ENCODE data around the gene KMT2D.

The KMT2D gene

DNA sequence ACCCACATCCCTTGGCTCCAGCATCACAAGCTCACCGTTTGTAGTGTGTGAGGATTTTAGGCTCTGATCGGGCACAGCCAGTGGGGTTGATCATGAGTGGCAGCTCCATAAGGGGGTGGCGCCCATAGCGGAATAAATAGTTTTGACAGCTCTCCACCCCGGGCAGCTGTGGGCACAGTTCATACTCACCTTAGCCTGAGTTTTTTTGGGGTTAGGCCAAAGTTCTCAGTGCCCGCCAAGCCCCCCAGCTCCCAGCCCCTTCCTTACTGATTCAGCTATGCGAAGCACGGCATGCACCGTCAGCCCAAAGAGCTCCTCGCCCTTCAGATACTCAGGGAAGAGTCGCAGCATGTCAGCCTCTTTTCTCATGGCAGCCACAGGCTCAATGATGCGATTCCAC lies 36.1 kb downstream of the KMT2D start:
- H3K4me3 ChIP-seq (replicated peaks; ENCODE audit: low read depth, low read length) = no peak overlapping the region
- TF ChIP-seq, protein P1, sequence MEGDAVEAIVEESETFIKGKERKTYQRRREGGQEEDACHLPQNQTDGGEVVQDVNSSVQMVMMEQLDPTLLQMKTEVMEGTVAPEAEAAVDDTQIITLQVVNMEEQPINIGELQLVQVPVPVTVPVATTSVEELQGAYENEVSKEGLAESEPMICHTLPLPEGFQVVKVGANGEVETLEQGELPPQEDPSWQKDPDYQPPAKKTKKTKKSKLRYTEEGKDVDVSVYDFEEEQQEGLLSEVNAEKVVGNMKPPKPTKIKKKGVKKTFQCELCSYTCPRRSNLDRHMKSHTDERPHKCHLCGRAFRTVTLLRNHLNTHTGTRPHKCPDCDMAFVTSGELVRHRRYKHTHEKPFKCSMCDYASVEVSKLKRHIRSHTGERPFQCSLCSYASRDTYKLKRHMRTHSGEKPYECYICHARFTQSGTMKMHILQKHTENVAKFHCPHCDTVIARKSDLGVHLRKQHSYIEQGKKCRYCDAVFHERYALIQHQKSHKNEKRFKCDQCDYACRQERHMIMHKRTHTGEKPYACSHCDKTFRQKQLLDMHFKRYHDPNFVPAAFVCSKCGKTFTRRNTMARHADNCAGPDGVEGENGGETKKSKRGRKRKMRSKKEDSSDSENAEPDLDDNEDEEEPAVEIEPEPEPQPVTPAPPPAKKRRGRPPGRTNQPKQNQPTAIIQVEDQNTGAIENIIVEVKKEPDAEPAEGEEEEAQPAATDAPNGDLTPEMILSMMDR (IDR thresholded peaks at IDR 0.05; ENCODE audit: low read depth, low read length, missing control alignments) = no peak
- DNase-seq (ENCODE audit: extremely low read depth, low read depth) = no peak

GRCh38 chr12:49023812-49024211 lies 36.8 kb downstream of the KMT2D start:
- DNase-seq (ENCODE audit: extremely low read depth, low read depth) = no peak
- TF ChIP-seq, protein P1 (IDR thresholded peaks at IDR 0.05; ENCODE audit: low read depth, low read length, missing control alignments) = no peak
- no peak overlapping the region for H3K4me3 ChIP-seq (replicated peaks; ENCODE audit: low read depth, low read length)

DNA sequence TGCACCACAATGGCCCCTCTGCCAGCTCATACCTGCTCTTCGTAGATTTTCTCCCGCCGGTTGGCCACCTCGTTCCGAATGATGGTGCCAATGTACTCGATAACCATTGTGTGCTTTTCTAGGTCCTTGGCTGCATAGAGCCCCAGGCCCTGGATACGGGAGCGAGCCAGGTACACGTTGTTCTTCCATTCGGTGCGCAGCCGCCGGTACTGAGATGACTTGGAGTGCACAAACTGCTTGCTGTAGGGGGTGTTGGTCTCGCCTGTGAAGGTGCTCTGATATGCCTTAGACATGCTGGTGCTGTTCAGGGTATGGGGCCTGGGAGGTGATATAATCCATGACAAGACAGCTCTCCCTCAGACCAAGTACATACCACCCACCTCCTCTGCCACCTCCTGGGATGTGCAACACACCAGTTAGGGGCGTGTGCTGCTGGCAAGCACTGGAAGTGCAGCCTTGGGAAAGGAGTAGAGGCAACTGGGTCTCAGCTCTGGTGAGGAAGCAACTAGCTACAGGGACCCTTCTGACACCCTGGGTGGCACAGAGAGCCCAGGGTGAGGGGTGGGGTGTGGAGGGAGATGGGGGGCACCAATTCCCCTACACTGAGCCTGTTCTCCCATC lies 37.9 kb downstream of the KMT2D start:
- TF ChIP-seq, protein P1 (IDR thresholded peaks at IDR 0.05; ENCODE audit: low read depth, low read length, missing control alignments) = no peak
- no peak for DNase-seq (ENCODE audit: extremely low read depth, low read depth)

DNA sequence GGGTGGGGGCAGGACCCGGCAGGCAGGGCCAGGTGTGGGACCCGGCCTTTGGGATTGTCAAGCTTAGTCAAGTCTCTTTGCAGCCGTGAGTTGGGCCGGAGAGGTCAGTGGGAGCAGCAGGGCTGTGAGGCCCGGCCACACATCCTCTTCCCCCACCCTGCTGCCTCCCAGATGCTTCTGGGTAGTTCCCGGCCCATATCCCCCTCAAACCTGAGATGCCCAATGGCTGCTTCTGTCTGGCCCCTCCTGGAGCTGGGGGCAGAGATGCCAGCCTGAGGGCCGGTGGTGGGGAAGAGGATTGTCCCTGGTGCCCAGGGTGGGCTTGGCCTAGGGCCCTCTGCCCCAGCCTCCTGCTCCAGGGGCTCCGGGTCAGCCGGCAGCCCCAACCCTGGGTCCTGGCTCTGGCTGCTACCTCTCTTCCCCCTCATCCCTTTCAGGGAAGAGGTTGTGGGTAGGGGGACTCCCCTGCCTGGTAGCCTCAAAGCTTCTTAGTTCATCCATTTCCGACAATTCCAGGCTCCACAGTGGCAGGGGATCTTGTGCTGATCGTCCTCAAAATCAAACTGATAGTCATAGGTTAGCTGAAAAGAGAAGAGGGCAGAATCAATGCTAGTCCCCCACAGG lies 39.2 kb downstream of the KMT2D start:
- no peak overlapping the region for H3K4me3 ChIP-seq (replicated peaks; ENCODE audit: low read depth, low read length)
- no peak for DNase-seq (ENCODE audit: extremely low read depth, low read depth)
- TF ChIP-seq, protein P1 (IDR thresholded peaks at IDR 0.05; ENCODE audit: low read depth, low read length, missing control alignments) = no peak

More for the DNA sequence above, 37.9 kb downstream of the KMT2D start:
- H3K4me3 ChIP-seq (replicated peaks; ENCODE audit: low read depth, low read length) = no peak overlapping the region

DNA sequence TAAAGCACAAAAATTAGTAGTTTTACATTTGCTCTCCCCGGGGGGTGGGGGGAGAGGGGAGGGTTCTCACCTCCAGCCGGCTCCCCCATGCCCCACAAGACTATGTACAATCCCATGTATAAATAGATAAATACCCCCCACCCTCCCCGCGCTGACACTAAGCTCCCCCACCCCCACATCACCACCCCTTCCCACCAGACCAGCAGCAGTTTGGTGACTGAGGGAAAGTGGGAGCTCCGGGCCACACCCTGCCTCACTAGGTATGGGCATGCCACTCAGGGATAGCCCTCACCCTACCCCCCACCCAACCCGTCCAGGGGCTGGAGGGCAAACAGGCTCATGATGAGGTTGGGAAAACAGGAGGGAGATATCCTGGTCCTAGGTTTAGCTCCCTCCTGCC lies 40.2 kb downstream of the KMT2D start:
- DNase-seq (ENCODE audit: extremely low read depth, low read depth) = no peak
- TF ChIP-seq, protein P1 (IDR thresholded peaks at IDR 0.05; ENCODE audit: low read depth, low read length, missing control alignments) = no peak
- H3K4me3 ChIP-seq (replicated peaks; ENCODE audit: low read depth, low read length) = no peak overlapping the region

- DNase-seq (ENCODE audit: extremely low read depth, low read depth) = no peak
- TF ChIP-seq, protein P1 (IDR thresholded peaks at IDR 0.05; ENCODE audit: low read depth, low read length, missing control alignments) = peak; percentile 28
- no peak overlapping the region for H3K4me3 ChIP-seq (replicated peaks; ENCODE audit: low read depth, low read length)
Observed at GRCh38 chr12:49019443-49020324, 40.9 kb downstream of the KMT2D start.
